T-helper 1 cell (primary cell): ENCODE results near the gene SQSTM1.

Experiments
- DNase-seq, 5 donors: peaks; one replicate each; pipeline ENCODE4 v3.0.0-alpha.2; 2012 to 2020

Gene SQSTM1

GRCh38 chr5:179806250-179807048, 14.3 kb upstream of the SQSTM1 start, which contains the start of gene MGAT4B:
TSS of gene MGAT4B (minus strand) at chr5:179806866. CDS start at chr5:179806583, 283 bp downstream.
- peak in 2 of 5 donors; percentile 67 to 77 for DNase-seq

- DNase-seq, result no peak
Measured at GRCh38 chr5:179812135-179812825, 8.4 kb upstream of the SQSTM1 start.

GRCh38 chr5:179812997-179813607, 7.6 kb upstream of the SQSTM1 start:
- DNase-seq, result no peak

- DNase-seq, result no peak
Measured at GRCh38 chr5:179814090-179814489, 6.6 kb upstream of the SQSTM1 start.

GRCh38 chr5:179815491-179816249, 5.0 kb upstream of the SQSTM1 start:
- DNase-seq, result no peak

GRCh38 chr5:179816401-179816795, 4.3 kb upstream of the SQSTM1 start:
- no peak for DNase-seq

GRCh38 chr5:179816796-179817469, 3.8 kb upstream of the SQSTM1 start:
- DNase-seq, result no peak

GRCh38 chr5:179817470-179817840, 3.2 kb upstream of the SQSTM1 start:
- DNase-seq, result no peak

- no peak for DNase-seq
Measured at GRCh38 chr5:179817890-179818745, 2.6 kb upstream of the SQSTM1 start.

- DNase-seq, result peak; percentile 81 to 94 (median 90)
Measured at GRCh38 chr5:179818746-179819295, 1.9 kb upstream of the SQSTM1 start.

GRCh38 chr5:179819296-179820126, 1.2 kb upstream of the SQSTM1 start:
- DNase-seq, result peak in 2 of 5 donors; percentile 41

- no peak for DNase-seq
Measured at GRCh38 chr5:179820127-179820482, 600 bp upstream of the SQSTM1 start.

GRCh38 chr5:179821298-179822058, 773 bp downstream of the SQSTM1 start:
- DNase-seq, result peak; percentile 83 to 87 (median 85)

GRCh38 chr5:179822059-179822432, 1.3 kb downstream of the SQSTM1 start:
- no peak for DNase-seq

- no peak for DNase-seq
Measured at GRCh38 chr5:179822444-179822990, 1.8 kb downstream of the SQSTM1 start.

GRCh38 chr5:179823937-179824744, 3.4 kb downstream of the SQSTM1 start:
- no peak for DNase-seq

- no peak for DNase-seq
Measured at GRCh38 chr5:179824745-179825112, 4.0 kb downstream of the SQSTM1 start.

GRCh38 chr5:179825655-179826182, 5.0 kb downstream of the SQSTM1 start:
- no peak for DNase-seq
